HUDEP-2 (cell line): ENCODE measurements around the gene RAB39B.

Source experiments
- DNase-seq, 76 experiments: peaks; one replicate each; lab custom pipeline; 2025; ENCODE audit not compliant: unreplicated experiment in 76 of 76; lab: John Stamatoyannopoulos, UW

Gene RAB39B

GRCh38 chrX:155216179-155216939, 47.9 kb downstream of the RAB39B start, which contains the start of gene VBP1:
VBP1 (plus strand) TSS chrX:155216460; CDS start chrX:155216483, 23 bp downstream.
- DNase-seq: peak in 75 of 76 experiments; percentile 14 to 91 (median 80)

GRCh38 chrX:155215443-155216178, 48.7 kb downstream of the RAB39B start:
- DNase-seq: peak in 2 of 76 experiments; percentile 30 to 61

GRCh38 chrX:155213731-155214130, 50.6 kb downstream of the RAB39B start:
- DNase-seq: no peak

GRCh38 chrX:155211208-155211607, 53.1 kb downstream of the RAB39B start:
- no peak for DNase-seq
